Osteocyte (in vitro differentiated cells): ENCODE measurements around the gene ADI1. TPM values are rescaled to one million over a fixed set of nuclear protein-coding genes. Genes with fewer than 3 reads are reported as not detected.
"Not testable (repeated sequence)": the region's sequence is repeated elsewhere in the genome, so short reads cannot be mapped to it uniquely, and the experiment has no call there.

Experiments
- DNase-seq: peaks from one replicate; pipeline ENCODE4 v3.0.0; 2021; ENCODE audit warnings: mixed read lengths; ENCODE audit not compliant: unreplicated experiment; ENCODE audit errors: extremely low spot score
- H3K27ac Mint-ChIP-seq: one replicate; pipeline ENCODE4 v1.8.0; 2021; ENCODE audit warnings: mild to moderate bottlenecking, mixed read lengths; ENCODE audit not compliant: unreplicated experiment
- H3K27me3 Mint-ChIP-seq: one replicate; pipeline ENCODE4 v1.8.0; 2021; ENCODE audit warnings: mixed read lengths; ENCODE audit not compliant: unreplicated experiment
- H3K36me3 Mint-ChIP-seq: one replicate; pipeline ENCODE4 v1.8.0; 2021; ENCODE audit warnings: mixed read lengths; ENCODE audit not compliant: unreplicated experiment
- H3K4me1 Mint-ChIP-seq: one replicate; pipeline ENCODE4 v1.8.0; 2021; ENCODE audit warnings: mixed read lengths; ENCODE audit not compliant: unreplicated experiment
- H3K4me3 Mint-ChIP-seq: one replicate; pipeline ENCODE4 v1.8.0; 2021; ENCODE audit warnings: mild to moderate bottlenecking, moderate library complexity, mixed read lengths; ENCODE audit not compliant: unreplicated experiment
- H3K9me3 Mint-ChIP-seq: one replicate; pipeline ENCODE4 v1.8.0; 2021; ENCODE audit warnings: mixed read lengths; ENCODE audit not compliant: unreplicated experiment
- total RNA-seq: library from RNA; stranded (reverse); gene quantifications from 2 replicates; pipeline ENCODE4 v1.2.1, GENCODE V29; 2021
- TF ChIP-seq, protein P1 (sequence below): fragments of 200-600 bp; sonication (generic); IDR thresholded peaks from 2 replicates; pipeline ENCODE4 v1.5.0; 2021; ENCODE audit warnings: antibody characterized with exemption, mild to moderate bottlenecking, moderate library complexity

Gene ADI1
- total RNA-seq, 1 donor from 2014 or later = 54.0 TPM

DNA sequence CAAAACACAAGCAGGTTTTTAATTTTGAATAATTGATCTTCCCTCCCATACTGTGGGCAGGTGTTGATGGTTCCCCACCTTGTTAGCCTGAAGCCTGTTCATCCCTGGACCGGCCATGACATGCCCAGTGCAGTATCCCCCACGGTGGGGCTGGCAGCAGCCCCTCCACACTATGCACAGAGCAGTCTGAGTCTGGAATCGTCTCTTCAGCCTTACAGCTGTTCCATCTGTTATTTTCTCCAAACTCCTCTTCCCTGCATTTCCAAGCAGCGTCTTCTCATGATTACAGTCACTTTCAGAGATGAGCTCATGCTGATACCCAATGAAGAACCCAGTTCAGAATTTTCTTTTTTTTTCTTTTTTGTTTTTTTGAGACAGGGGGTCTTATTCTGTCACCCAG is 68.2 kb downstream of the ADI1 start:
- H3K4me3 Mint-ChIP-seq = no peak overlapping the region
- peaks cover 28% of the 10 kb centered on the region for H3K36me3 Mint-ChIP-seq
- no peak for DNase-seq
- no peaks in the 10 kb centered on the region for H3K9me3 Mint-ChIP-seq
- H3K27me3 Mint-ChIP-seq = no peaks in the 10 kb centered on the region
- no peaks in the 10 kb centered on the region for H3K4me1 Mint-ChIP-seq
- no peak overlapping the region for H3K27ac Mint-ChIP-seq
- TF ChIP-seq, protein P1, sequence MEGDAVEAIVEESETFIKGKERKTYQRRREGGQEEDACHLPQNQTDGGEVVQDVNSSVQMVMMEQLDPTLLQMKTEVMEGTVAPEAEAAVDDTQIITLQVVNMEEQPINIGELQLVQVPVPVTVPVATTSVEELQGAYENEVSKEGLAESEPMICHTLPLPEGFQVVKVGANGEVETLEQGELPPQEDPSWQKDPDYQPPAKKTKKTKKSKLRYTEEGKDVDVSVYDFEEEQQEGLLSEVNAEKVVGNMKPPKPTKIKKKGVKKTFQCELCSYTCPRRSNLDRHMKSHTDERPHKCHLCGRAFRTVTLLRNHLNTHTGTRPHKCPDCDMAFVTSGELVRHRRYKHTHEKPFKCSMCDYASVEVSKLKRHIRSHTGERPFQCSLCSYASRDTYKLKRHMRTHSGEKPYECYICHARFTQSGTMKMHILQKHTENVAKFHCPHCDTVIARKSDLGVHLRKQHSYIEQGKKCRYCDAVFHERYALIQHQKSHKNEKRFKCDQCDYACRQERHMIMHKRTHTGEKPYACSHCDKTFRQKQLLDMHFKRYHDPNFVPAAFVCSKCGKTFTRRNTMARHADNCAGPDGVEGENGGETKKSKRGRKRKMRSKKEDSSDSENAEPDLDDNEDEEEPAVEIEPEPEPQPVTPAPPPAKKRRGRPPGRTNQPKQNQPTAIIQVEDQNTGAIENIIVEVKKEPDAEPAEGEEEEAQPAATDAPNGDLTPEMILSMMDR = no peak

DNA sequence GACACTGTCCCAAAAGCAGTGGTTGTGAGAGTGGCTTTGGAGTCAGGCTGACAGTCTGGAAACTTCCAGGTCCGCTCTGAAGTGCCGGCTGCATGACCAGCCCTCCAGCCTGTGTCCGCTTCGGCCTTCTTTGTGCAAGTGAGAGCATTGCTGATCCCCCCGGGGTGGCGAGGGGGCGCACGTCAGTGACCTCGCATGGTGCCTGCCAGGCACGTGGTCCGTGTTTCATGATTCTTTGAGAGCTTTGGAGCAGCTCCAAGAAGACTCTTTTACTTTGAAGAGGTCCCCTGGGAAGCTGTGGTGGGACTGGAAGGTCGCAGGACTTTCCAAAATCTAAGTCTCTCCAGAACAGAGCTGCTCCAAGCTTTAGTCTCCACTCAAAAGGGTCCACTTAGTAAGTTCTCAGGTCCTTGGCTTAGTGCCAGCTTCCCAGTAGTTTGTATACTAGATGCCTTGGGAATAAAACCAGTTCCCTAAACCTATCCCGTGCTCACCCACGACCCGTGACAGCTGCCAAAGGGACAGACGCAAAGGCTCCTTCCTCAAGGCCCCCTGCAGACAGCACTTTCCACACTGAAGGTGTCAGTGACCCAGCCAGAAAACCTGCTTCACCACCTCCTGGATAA is 68.8 kb downstream of the ADI1 start:
- H3K4me3 Mint-ChIP-seq = no peak overlapping the region
- DNase-seq = peak; percentile 84

DNA sequence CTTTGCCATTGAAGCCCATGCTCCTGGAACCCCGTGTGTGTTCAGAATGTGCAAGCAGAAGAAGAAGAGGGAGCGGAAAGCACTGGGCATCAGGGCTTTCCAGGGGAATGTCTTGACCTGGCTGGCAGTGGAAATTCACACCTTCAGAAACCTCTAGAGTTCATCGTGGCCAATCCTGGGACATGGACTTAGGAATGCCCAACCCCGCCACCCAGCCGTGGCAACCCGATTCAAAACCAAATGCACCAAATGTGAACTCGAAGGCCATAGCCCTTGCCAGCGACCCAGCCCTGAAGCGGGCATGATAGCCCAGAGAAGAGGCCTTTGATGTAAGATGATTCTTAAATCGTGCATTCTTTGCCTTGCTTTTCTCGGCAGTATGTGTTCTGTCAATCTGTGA is 69.4 kb downstream of the ADI1 start:
- Mint-ChIP-seq H3K36me3 (peaks cover 30% of the 10 kb centered on the region), H3K9me3 (peaks cover 6% of the 10 kb centered on the region), H3K27me3 (no peaks in the 10 kb centered on the region), H3K4me3 (no peak overlapping the region), H3K4me1 (no peaks in the 10 kb centered on the region), H3K27ac (no peak overlapping the region)
- TF ChIP-seq, protein P1 = no peak
- no peak for DNase-seq

More for the DNA sequence above, 68.8 kb downstream of the ADI1 start:
- TF ChIP-seq, protein P1 = no peak
- H3K27ac Mint-ChIP-seq = no peak overlapping the region
- H3K27me3 Mint-ChIP-seq = no peaks in the 10 kb centered on the region
- H3K9me3 Mint-ChIP-seq = peaks cover 6% of the 10 kb centered on the region
- peaks cover 28% of the 10 kb centered on the region for H3K36me3 Mint-ChIP-seq
- H3K4me1 Mint-ChIP-seq = no peaks in the 10 kb centered on the region

DNA sequence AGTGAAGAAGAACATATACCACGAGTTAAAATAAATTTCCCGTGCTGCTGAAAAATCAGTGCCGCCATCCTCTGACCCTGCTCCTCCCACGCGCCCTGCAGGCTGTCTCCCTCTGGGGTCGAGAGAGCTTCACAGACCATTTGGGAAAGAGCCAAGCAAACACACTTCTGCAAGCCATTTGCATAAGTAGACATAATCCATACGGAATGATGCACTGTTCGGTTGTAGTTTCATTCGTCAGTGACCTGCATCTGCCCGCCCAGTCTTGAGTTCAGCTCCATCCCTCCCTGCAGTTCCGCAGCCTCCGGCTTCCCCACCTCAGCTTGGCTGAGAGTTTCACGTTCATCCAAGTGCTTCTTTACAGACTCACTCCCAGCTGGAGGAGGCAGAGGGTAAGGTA is 70.2 kb downstream of the ADI1 start:
- Mint-ChIP-seq H3K9me3 (peaks cover 6% of the 10 kb centered on the region), H3K4me1 (no peaks in the 10 kb centered on the region), H3K27me3 (no peaks in the 10 kb centered on the region), H3K27ac (no peak overlapping the region), H3K4me3 (no peak overlapping the region), H3K36me3 (peaks cover 34% of the 10 kb centered on the region)
- TF ChIP-seq, protein P1 = no peak
- peak; percentile 75 for DNase-seq

DNA sequence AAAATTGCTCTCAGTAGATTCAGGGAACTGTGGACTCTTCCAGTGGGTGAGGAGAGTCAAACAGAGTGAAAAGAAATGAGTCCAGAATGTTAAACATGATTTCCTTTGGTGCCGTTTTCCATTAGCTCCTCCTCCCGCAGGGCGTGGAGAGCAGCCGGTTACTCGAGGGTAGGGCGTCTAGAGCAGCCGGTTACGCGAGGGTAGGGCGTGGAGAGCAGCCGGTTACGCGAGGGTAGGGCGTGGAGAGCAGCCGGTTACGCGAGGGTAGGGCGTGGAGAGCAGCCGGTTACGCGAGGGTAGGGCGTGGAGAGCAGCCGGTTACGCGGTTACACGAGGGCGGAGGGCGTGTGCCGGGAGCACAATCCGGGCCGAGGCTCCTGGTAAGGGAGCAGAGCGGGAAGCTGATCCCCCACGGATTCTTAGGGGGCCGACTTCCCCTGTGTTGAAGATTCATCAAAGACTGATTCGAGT is 70.9 kb downstream of the ADI1 start:
- not testable (repeated sequence) for H3K27ac Mint-ChIP-seq, H3K9me3 Mint-ChIP-seq, H3K4me1 Mint-ChIP-seq, H3K4me3 Mint-ChIP-seq, H3K27me3 Mint-ChIP-seq
- peaks cover 33% of the 10 kb centered on the region for H3K36me3 Mint-ChIP-seq
- peak; percentile 46 for DNase-seq
